COR-L47 (cell line): ENCODE results near the gene NKIRAS2.
"Not testable (repeated sequence)": the region's sequence is repeated elsewhere in the genome, so short reads cannot be mapped to it uniquely, and the experiment has no call there.

Source experiments
- DNase-seq: peaks from one replicate; lab custom pipeline; 2025; lab: John Stamatoyannopoulos, UW

Gene NKIRAS2

GRCh38 chr17:41998497-41998896, 21.4 kb upstream of the NKIRAS2 start:
- DNase-seq = no peak

DNA sequence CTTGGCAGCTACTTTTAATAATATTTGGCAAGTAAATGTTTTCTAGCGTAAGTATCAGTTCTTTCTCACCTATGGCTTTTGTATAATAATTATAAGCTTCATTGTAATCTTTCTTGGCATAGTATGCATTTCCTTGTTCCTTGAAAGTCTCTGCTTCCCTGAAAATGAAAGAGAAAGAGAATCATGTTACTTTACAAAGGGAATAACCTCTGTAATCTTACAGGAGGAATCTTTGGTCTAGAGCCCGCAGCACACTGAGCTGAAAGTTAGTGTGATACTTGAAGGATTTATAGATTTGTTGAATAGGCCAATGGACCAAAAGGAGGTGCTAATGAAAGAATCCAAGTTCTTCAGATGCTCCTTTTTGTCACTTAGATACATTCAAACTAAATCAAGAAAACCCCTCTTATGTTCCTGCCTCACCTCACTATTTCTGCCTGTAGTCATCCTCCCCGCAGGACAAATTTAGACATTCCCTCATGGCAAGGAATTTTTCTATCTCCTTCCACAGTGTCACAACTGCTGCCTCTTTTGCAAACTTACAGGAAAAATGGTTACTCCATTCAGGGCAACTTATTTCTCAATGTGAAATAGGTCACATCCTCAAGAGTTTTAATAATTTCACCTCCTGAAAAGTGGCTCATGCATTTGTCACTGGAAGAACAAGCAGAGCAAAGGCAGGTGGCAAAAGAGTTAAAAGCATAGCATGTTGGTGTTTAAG, 19.3 kb upstream of the NKIRAS2 start:
- DNase-seq = no peak

- DNase-seq = no peak
Measured at GRCh38 chr17:42001729-42002128, 18.2 kb upstream of the NKIRAS2 start.

GRCh38 chr17:42002175-42002791, 17.6 kb upstream of the NKIRAS2 start:
- no peak for DNase-seq

GRCh38 chr17:42002792-42003301, 17.0 kb upstream of the NKIRAS2 start:
- no peak for DNase-seq

GRCh38 chr17:42005166-42005565, 14.7 kb upstream of the NKIRAS2 start:
- no peak for DNase-seq

DNA sequence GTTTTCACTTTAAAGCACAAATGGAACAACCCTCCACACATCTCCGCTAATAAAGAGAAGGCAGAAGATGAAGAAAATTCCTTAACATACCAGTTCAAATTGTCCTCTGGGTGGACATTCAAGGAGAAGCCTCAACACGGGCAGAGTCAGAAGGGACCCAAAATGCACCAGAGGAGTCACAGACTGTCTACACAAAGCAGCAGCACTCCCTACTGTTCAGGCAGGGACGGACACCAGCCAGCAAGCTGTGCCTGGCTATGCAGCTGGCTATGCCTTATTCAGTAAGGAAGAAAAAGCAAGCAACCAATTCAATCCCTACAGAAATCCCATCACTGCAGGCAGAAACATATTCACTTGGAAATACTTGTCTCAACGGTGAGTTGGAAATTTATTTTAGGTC, 10.7 kb upstream of the NKIRAS2 start:
- DNase-seq = no peak

GRCh38 chr17:42010266-42010680, 9.6 kb upstream of the NKIRAS2 start:
- not testable (repeated sequence) for DNase-seq

GRCh38 chr17:42010898-42011516, 8.9 kb upstream of the NKIRAS2 start:
- no peak for DNase-seq

DNA sequence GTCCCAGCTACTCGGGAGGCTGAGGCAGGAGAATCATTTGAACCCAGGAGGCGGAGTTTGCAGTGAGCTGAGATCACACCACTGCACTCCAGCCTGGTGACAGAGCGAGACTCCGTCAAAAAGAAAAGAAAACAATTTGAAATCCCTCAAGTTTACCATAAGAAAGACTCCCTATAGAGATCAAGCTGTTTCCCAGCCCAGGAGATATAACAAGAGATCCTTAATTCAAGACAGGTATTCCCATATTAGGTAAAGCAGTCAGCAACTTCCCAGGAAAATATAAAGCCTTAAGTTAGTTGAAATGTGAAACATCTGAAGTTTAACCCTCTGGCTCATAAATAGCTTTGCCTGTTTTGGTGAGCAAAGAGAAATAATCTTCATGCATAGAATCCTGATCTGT, 7.5 kb upstream of the NKIRAS2 start:
- DNase-seq = not testable (repeated sequence)

- not testable (repeated sequence) for DNase-seq
Measured at GRCh38 chr17:42013740-42014139, 6.2 kb upstream of the NKIRAS2 start.

DNA sequence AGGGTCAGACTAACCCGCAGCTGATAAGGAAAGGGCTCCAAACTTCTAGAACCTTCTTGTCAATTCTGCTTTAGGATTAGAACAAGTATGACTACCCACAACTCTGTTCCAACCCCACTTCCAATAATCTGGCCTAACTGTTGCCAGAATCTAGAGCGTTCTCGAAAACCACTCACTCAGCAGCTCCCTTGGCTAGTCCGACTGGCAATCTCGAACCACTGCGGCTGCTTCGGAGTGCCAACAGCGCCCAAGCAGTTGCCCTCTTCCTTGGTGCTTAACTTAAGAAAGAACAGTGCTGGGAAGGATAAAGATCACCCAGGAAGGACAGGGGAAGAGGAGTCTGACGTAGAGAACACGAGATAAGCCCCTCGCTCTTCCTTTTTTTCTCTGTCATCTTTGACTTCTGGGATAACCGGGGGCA, 3.5 kb upstream of the NKIRAS2 start:
- no peak for DNase-seq

DNA sequence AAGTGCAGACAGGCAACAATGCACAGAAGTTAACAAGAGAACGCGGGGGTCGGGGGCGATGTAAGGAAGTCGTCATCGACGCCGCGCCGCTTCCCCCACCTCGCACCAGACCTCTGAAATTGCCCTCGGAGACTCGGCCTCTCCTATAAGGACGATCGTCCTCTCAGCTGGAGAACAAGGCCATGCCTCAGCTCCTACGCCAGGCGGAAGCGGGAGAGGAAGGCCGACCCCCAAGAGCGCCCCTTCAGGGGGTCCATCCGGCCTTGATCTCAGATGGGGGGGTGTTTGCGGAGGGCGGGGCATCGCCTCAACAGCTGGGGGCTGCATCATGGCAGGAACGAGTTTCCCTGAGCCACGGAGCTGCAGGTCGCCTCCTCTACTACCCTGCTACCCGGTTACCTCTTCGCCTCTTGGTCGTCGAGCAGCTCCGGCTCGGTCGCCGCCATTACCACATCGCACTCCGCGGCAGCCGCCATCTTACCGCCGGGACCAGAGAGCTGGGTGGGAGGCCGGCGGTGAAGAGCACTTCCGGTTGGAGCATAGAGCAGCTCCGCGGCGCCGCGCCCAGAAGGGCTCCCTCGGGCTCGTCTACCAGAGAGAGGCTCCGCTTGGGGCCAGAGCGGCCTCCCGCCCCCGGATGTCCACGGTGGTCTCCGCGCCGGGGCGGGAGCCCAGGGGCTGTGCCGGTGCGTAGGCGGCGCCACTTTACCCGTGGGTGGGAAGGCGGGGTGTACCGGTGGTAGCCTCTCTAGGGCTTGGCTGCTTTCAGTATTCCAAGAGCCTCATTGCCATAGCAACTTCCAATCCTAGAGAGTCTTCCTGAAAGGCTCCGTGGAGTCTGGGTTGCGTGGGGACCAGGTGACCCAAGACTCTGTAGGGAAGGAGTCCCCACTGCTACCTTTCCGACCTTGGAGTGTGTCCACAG, 2.7 kb upstream of the NKIRAS2 start, which contains the start of gene DNAJC7:
Gene DNAJC7, minus strand, starts transcription at position 499 of the 925 bp plus-strand sequence. Its CDS starts 23 bp downstream, at position 476.
- peak; percentile 96 for DNase-seq

DNA sequence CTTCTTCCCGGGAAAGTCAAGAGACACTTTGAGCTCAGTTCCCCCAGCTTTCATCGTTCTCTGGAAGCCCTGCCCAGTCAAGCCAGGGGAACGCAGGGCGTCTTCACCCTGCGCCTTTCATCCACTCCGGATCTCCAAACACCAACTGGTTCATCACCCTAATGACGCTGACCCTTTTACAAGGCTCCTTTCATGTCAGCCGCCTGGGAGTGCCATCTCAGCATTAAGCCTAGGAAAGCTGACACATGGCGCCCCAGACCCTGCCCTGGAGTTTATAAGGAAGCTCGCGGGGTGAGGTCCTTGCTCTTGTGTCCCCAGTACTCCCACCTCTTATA, 2.1 kb upstream of the NKIRAS2 start:
- no peak for DNase-seq

DNA sequence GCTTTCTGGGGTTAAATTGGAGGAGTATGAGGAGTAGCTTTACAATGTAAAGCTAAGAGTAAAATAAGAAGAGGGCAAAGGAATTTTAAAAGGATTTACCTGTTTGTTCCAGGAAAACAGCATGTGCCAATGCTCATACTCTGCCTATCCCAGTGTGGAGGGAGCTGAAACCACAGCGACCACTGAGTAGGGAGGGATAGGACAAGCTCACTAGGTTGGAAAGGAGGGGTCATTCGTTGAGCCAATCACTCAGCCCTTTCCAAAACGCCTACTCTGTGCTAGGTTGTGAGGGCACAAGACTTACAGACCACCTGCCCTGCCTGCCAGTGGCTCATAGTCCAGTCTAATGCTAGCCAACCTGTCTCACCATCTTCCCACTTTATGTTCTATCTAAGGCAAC, 1.6 kb upstream of the NKIRAS2 start:
- DNase-seq = no peak

DNA sequence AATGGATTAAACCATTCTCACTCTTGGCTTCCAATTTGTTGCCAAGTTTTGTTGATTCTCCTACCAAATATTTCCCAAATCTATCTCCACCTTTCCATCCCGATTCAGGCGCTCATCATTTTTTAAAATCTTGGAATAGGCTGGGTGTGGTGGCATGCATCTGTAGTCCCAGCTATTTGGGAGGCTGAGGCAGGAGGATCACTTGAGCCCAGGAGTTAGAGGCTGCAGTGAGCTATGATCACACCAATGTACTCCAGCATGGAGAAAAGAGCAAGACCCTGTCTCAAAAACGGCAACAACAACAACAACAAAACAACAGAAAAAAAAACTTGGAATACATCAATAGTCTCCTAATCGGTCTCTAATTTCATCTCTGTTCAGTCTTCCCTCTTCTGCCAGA, 902 bp upstream of the NKIRAS2 start:
- DNase-seq = no peak

DNA sequence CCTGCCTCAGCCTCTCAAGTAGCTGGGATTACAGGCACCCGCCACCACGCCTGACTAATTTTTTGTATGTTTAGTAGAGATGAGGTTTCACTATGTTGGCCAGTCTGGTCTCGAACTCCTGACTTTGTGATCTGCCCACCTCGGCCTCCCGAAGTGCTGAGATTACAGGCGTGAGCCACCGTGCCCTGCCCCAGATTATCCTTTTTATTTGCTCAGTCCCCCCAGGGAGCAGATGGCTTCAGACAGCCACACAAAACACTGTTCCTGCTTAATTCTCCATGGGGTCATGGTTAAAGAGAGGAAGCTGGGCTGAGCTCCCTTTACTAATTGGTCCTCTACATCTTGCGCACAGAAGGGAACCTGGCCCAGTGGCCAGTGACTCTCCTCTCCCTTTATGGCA, 955 bp downstream of the NKIRAS2 start:
- not testable (repeated sequence) for DNase-seq

GRCh38 chr17:42023524-42024349, 3.8 kb downstream of the NKIRAS2 start:
- DNase-seq = no peak

DNA sequence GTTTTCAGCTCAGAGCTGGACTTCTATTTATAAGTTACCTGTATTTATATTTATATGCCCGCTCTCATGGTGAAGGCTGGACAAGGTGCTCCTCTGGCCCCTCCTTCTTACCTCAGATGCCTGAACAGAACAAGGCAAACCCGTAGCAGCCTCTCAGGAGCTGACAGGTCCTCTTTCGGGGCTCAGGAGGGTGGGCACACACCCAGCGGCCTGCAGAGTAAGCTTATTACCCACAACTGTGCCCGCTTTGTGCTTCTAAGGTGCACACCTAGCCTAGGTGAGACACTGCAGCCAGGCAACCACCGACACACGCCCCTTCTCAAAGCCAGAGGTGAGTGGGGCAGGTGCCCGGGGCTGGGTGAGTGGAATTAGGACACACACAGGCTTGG, 5.3 kb downstream of the NKIRAS2 start:
- DNase-seq = no peak

GRCh38 chr17:42025936-42026335, 6.0 kb downstream of the NKIRAS2 start:
- no peak for DNase-seq
